Stimulated activated CD4-positive, alpha-beta T cell treated with anti-CD3 and anti-CD28 coated beads, Interleukin-1b, Interleukin-23, amount 100 ng/mL, for 4 hours (primary cell): ENCODE data around the gene NPSR1.
"Not testable (repeated sequence)": the region's sequence is repeated elsewhere in the genome, so short reads cannot be mapped to it uniquely, and the experiment has no call there.

ENCODE experiments used
- DNase-seq, 2 donors: peaks; one replicate each; pipeline ENCODE4 v3.0.0-alpha.2; 2020; ENCODE audit warnings: low read depth in 2 of 2

Gene NPSR1

GRCh38 chr7:34657632-34658268 lies at the start of gene NPSR1:
Gene NPSR1, plus strand, starts transcription at chr7:34658218. Its CDS starts 195 bp downstream, at chr7:34658413.
- no peak for DNase-seq

- DNase-seq: no peak
These were observed 45.4 kb upstream of the NPSR1 start for GRCh38 chr7:34612661-34613060.

- no peak for DNase-seq
These were observed 37.6 kb upstream of the NPSR1 start for GRCh38 chr7:34620425-34620824.

GRCh38 chr7:34622182-34622581 lies 35.8 kb upstream of the NPSR1 start:
- DNase-seq: no peak

- no peak for DNase-seq
These were observed 35.2 kb upstream of the NPSR1 start for GRCh38 chr7:34622771-34623250.

GRCh38 chr7:34628618-34629017 lies 29.4 kb upstream of the NPSR1 start:
- DNase-seq: not testable (repeated sequence)

- DNase-seq: no peak
These were observed 5.2 kb upstream of the NPSR1 start for GRCh38 chr7:34652809-34653208.

- DNase-seq: no peak
These were observed 4.2 kb upstream of the NPSR1 start for GRCh38 chr7:34653787-34654186.

GRCh38 chr7:34655384-34655783 lies 2.6 kb upstream of the NPSR1 start:
- DNase-seq: no peak

- no peak for DNase-seq
These were observed 2.0 kb upstream of the NPSR1 start for GRCh38 chr7:34656041-34656440.

GRCh38 chr7:34659472-34660075 lies 1.6 kb downstream of the NPSR1 start:
- DNase-seq: no peak

GRCh38 chr7:34662058-34662708 lies 4.2 kb downstream of the NPSR1 start:
- no peak for DNase-seq

- no peak for DNase-seq
These were observed 6.7 kb downstream of the NPSR1 start for GRCh38 chr7:34664755-34665154.

- DNase-seq: no peak
These were observed 14.4 kb downstream of the NPSR1 start for GRCh38 chr7:34672430-34672829.

GRCh38 chr7:34673066-34673465 lies 15.0 kb downstream of the NPSR1 start:
- DNase-seq: no peak

GRCh38 chr7:34675749-34676374 lies 17.8 kb downstream of the NPSR1 start:
- no peak for DNase-seq

GRCh38 chr7:34677491-34677890 lies 19.5 kb downstream of the NPSR1 start:
- no peak for DNase-seq

GRCh38 chr7:34687529-34687928 lies 29.5 kb downstream of the NPSR1 start:
- DNase-seq: no peak

GRCh38 chr7:34696415-34696814 lies 38.4 kb downstream of the NPSR1 start:
- DNase-seq: no peak

GRCh38 chr7:34709771-34710170 lies 51.8 kb downstream of the NPSR1 start:
- DNase-seq: no peak

- DNase-seq: no peak
These were observed 60.8 kb downstream of the NPSR1 start for GRCh38 chr7:34718867-34719266.

GRCh38 chr7:34719636-34720035 lies 61.6 kb downstream of the NPSR1 start:
- no peak for DNase-seq

GRCh38 chr7:34720289-34720688 lies 62.3 kb downstream of the NPSR1 start:
- no peak for DNase-seq
